ENCODE data around the gene DHFR.
"Not testable (repeated sequence)": the region's sequence is repeated elsewhere in the genome, so short reads cannot be mapped to it uniquely, and the experiment has no call there.

DHFR gene

DNA sequence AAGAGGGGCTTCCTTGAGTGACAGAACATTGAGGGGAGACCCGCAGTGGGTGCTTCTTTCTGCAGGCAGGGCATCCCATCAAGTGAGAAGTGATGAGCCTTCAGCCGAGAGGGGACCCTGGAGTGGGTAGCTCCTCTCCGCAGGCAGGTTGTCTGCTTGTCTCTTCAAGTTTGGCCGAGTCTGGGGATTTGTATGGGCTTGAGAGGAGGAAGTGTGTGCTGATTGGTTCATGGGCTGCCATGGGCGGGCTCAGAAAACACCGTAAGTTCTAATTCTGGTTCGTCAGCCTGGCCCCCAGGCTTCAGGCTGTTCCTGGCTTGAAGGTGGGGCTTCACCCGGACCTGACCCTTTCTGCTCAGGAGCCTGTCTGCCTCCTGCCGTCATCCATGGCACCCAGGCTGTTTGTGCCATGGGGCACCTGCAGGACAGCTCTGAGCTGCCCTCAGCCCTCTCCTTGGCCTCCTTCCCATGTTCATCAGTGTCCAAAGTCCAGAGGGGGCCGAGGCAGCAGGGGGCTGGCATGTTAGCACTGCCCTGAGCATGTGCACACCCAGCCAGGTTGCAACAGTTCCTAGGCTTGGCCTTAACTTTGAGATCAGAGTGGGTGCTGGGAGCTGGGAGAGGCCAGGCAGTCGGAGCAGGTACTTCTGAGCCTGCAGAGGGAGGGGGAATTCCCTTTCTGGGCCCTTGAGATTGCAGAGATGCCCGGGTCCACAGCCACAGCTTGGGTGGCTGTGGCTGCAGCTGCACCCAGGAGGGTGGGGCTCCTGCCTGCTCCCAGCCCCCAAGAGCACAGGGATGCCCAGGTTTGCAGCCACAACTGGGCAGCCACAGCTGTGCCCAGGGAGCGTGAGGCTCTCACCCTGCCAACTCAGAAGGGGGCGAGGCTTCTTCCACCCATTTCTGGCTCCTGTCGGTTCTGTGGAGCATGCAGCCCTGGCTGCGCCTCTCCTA lies 13.5 kb upstream of the DHFR start:
- no peak overlapping the region for H3K4me3 ChIP-seq (ENCODE audit: low read depth, low read length)

DNA sequence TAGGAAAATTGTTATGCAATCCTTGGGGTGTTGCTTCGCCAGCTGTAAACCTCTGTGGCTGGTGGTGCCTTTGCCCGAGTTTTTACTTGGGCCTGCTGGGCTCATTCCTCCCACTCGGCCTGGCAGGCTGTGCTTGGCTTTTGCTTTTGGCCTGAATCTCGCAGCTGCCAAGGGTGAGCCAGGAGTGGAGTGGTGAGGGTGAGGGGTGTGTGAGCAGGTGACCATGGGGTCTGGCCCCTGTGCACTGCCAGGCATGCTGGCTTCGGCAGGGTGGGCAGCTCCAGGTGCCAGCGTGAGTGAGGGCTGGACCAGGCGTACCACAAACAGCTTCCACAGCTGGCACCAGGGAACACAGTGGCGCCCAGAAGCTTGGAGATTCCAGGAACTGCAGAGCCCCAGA lies 12.6 kb upstream of the DHFR start:
- TF ChIP-seq, protein P1, sequence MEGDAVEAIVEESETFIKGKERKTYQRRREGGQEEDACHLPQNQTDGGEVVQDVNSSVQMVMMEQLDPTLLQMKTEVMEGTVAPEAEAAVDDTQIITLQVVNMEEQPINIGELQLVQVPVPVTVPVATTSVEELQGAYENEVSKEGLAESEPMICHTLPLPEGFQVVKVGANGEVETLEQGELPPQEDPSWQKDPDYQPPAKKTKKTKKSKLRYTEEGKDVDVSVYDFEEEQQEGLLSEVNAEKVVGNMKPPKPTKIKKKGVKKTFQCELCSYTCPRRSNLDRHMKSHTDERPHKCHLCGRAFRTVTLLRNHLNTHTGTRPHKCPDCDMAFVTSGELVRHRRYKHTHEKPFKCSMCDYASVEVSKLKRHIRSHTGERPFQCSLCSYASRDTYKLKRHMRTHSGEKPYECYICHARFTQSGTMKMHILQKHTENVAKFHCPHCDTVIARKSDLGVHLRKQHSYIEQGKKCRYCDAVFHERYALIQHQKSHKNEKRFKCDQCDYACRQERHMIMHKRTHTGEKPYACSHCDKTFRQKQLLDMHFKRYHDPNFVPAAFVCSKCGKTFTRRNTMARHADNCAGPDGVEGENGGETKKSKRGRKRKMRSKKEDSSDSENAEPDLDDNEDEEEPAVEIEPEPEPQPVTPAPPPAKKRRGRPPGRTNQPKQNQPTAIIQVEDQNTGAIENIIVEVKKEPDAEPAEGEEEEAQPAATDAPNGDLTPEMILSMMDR (IDR thresholded peaks at IDR 0.05; ENCODE audit: borderline replicate concordance, insufficient read depth, low read depth, low read length): no peak

More for the DNA sequence above, 13.5 kb upstream of the DHFR start:
- TF ChIP-seq, protein P1 (IDR thresholded peaks at IDR 0.05; ENCODE audit: borderline replicate concordance, insufficient read depth, low read depth, low read length): no peak

DNA sequence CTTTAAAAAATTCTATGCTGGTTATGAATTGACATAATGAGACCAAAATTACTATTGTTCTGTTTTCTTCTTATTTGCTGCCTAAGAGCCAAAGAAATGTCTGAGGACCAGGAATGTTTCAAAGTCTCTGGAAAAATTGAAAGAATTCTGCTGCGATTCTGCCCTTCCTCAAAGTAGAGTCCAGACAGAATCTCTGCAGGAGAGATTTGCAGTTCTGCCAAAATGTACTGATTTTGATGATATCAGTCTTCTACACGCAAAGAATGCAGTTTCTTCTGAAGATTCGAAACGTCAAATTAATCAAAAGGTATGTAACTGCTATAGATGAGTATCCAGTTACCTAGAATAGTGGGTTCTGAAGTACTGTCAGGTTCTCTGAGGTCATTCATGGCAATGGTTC lies 10.3 kb upstream of the DHFR start:
- TF ChIP-seq, protein P1 (IDR thresholded peaks at IDR 0.05; ENCODE audit: borderline replicate concordance, insufficient read depth, low read depth, low read length): no peak
- no peak overlapping the region for H3K4me3 ChIP-seq (ENCODE audit: low read depth, low read length)

More for the DNA sequence above, 12.6 kb upstream of the DHFR start:
- no peak overlapping the region for H3K4me3 ChIP-seq (ENCODE audit: low read depth, low read length)

DNA sequence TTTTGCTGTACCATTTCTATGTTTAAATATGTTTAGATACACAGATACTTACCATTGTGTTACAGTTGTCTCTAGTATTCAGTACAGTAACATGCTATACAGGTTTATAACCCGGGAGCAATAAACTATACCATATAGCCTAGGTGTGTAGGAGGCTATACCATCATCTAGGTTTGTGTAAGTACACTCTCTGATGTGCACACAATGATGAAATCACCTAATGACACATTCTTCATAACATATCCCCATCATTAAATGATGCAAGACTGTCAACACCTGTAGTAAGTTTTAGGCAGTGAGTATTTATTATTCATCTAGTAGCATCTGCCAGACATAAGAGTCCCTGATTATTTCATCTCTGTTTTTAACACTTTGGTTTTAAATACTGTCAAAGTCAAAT lies 7.3 kb upstream of the DHFR start:
- no peak overlapping the region for H3K4me3 ChIP-seq (ENCODE audit: low read depth, low read length)
- TF ChIP-seq, protein P1 (IDR thresholded peaks at IDR 0.05; ENCODE audit: borderline replicate concordance, insufficient read depth, low read depth, low read length): no peak

DNA sequence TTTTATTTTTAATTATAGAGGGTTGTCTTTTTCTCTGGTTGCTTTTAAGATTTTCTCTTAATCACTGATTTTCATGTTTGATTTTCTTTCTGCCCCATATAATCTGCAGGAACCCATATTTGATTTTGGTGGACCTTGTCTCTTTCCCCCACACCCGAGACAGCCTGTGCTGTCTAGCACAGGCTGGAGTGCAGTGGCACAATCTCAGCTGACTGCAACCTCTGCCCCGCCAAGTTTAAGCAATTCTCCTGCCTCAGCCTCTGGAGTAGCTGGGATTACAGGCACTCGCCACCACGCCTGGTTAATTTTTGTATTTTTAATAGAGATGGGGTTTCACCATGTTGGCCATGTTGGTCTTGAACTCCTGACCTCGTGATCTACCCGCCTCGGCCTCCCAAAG lies 5.9 kb upstream of the DHFR start:
- H3K4me3 ChIP-seq (ENCODE audit: low read depth, low read length): not testable (repeated sequence)

DNA sequence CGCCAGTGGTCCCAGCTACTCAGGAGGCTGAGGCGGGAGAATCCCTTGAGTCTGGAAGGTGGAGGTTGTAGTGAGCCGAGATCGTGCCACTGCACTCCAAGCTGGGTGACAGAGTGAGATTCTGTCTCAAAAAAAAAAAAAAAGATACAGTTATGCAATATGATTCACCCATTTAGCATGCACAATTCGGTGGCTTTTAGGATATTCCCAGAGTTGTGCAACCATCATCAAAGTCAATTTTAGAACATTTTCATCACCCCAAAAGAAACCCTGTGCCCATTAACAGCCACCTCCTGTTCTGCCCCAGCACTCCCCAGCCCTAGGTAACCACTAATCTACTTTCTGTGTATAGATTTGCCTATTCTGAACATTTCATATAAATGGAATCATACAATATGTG lies 4.3 kb upstream of the DHFR start:
- H3K4me3 ChIP-seq (ENCODE audit: low read depth, low read length): no peak overlapping the region
- TF ChIP-seq, protein P1 (IDR thresholded peaks at IDR 0.05; ENCODE audit: borderline replicate concordance, insufficient read depth, low read depth, low read length): no peak

DNA sequence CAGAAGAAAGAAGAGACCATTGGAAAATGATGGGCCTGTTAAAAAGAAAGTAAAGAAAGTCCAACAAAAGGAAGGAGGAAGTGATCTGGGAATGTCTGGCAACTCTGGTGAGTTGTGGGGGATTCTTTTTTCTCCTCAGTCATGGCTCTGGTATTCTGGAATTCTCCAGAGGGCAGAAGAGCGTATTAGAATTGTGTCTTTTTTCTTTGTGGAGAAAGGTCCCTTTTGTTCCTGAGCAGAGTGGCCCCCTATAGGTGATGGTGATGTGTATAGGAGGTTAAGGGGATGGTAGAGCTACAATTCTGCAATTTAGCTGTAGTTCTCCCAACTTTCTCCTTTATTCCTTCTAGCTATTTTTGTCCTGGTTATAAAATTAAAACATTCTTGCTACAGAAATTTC lies 1.6 kb upstream of the DHFR start:
- TF ChIP-seq, protein P1 (IDR thresholded peaks at IDR 0.05; ENCODE audit: borderline replicate concordance, insufficient read depth, low read depth, low read length): peak; percentile 20; the same call in 1 of the 2 replicates
- H3K4me3 ChIP-seq (ENCODE audit: low read depth, low read length): no peak overlapping the region

Measured in GM12875 (cell line).